HepG2 (cell line): ENCODE data around the gene MORN1. TPM values are rescaled to one million over a fixed set of nuclear protein-coding genes. Genes with fewer than 3 reads are reported as not detected.
A peak's percentile ranks its signal among the peaks of the same experiment; 100 is the strongest.

ENCODE experiments used
- CC2D1A ChIP-seq: sonication (generic); formaldehyde crosslinking; IDR thresholded peaks from 2 replicates; pipeline ENCODE4 v1.8.1; 2023; ENCODE audit warnings: mild to moderate bottlenecking, missing genetic modification reagents
- CREM ChIP-seq, 2 experiments: sonication (generic) in 1 of 2; formaldehyde crosslinking in 1 of 2; IDR thresholded peaks; 2 replicates each; pipeline versions ENCODE4 v1.4.0 to v1.6.1; 2016 to 2020; ENCODE audit warnings: antibody characterized with exemption in 1 of 2, mild to moderate bottlenecking in 1 of 2, missing genetic modification reagents in 1 of 2
- ELK4 ChIP-seq: sonication (generic); formaldehyde crosslinking; IDR thresholded peaks from 2 replicates; pipeline ENCODE4 v1.9.0; 2021; ENCODE audit warnings: missing genetic modification reagents, borderline replicate concordance
- GMEB1 ChIP-seq: sonication (generic); formaldehyde crosslinking; IDR thresholded peaks from 2 replicates; pipeline ENCODE4 v1.5.1; 2020; ENCODE audit warnings: missing genetic modification reagents, mild to moderate bottlenecking, borderline replicate concordance
- HOXA3 ChIP-seq: sonication (generic); formaldehyde crosslinking; IDR thresholded peaks from 2 replicates; pipeline ENCODE4 v1.5.0; 2020; ENCODE audit warnings: missing genetic modification reagents
- KDM2A ChIP-seq: sonication (generic); formaldehyde crosslinking; IDR thresholded peaks from 2 replicates; pipeline ENCODE4 v1.4.0; 2020; ENCODE audit warnings: low read depth, missing genetic modification reagents, borderline replicate concordance
- KLF12 ChIP-seq: sonication (generic); formaldehyde crosslinking; IDR thresholded peaks from 2 replicates; pipeline ENCODE4 v1.4.0; 2020; ENCODE audit warnings: missing genetic modification reagents, borderline replicate concordance
- MATR3 ChIP-seq: sonication (generic); formaldehyde crosslinking; IDR thresholded peaks from 2 replicates; pipeline ENCODE4 v1.4.0; 2020; ENCODE audit warnings: missing genetic modification reagents
- PAX8 ChIP-seq: sonication (generic); formaldehyde crosslinking; IDR thresholded peaks from 2 replicates; pipeline ENCODE4 v1.8.0; 2022; ENCODE audit warnings: mild to moderate bottlenecking, missing genetic modification reagents, borderline replicate concordance
- PHF8 ChIP-seq: sonication (generic); formaldehyde crosslinking; IDR thresholded peaks from 2 replicates; pipeline ENCODE4 v1.5.0; 2020; ENCODE audit warnings: missing genetic modification reagents
- POLR2AphosphoS5 ChIP-seq: IDR thresholded peaks from 2 replicates; pipeline ENCODE4 v1.6.1; 2012; ENCODE audit warnings: low read depth, low read length
- SAP130 ChIP-seq: IDR thresholded peaks from 2 replicates; pipeline ENCODE4 v1.6.1; 2016; ENCODE audit warnings: low read depth
- SP1 ChIP-seq, 2 experiments: fragments of 450-650 bp in 1 of 2; sonication (generic) in 1 of 2; formaldehyde crosslinking in 1 of 2; IDR thresholded peaks; 2 replicates each; pipeline versions ENCODE4 v1.4.0 to v1.6.1; 2016 to 2020; ENCODE audit warnings: missing genetic modification reagents in 1 of 2
- TRAFD1 ChIP-seq: sonication (generic); formaldehyde crosslinking; IDR thresholded peaks from 2 replicates; pipeline ENCODE4 v1.5.1; 2020; ENCODE audit warnings: missing genetic modification reagents, mild to moderate bottlenecking, borderline replicate concordance
- TSC22D2 ChIP-seq: sonication (generic); formaldehyde crosslinking; IDR thresholded peaks from 2 replicates; pipeline ENCODE4 v1.5.1; 2020; ENCODE audit warnings: missing genetic modification reagents, mild to moderate bottlenecking, borderline replicate concordance
- ZBTB44 ChIP-seq: sonication (generic); formaldehyde crosslinking; IDR thresholded peaks from 2 replicates; pipeline ENCODE4 v1.4.0; 2020; ENCODE audit warnings: missing genetic modification reagents
- ZFYVE20 ChIP-seq: sonication (generic); formaldehyde crosslinking; IDR thresholded peaks from 2 replicates; pipeline ENCODE4 v1.8.0; 2023; ENCODE audit warnings: low read depth, mild to moderate bottlenecking, moderate library complexity, missing genetic modification reagents, borderline replicate concordance
- ZNF574 ChIP-seq: sonication (generic); formaldehyde crosslinking; IDR thresholded peaks from 2 replicates; pipeline ENCODE4 v1.4.0; 2020; ENCODE audit warnings: missing genetic modification reagents
- ZNF619 ChIP-seq: sonication (generic); formaldehyde crosslinking; IDR thresholded peaks from 2 replicates; pipeline ENCODE4 v1.4.0; 2020; ENCODE audit warnings: mild to moderate bottlenecking, missing genetic modification reagents
- polyA plus RNA-seq, 8 experiments: library from polyadenylated mRNA; depleted of rRNA in 3 of 8; stranded (reverse) in 7 of 8; unstranded in 1 of 8; fragments of >200 nt; fragmentation: Illumina TruSeq in 4 of 8; extraction: Trizol in 4 of 8; gene quantifications; 2 replicates each; pipeline versions ENCODE4 v1.2.1 to v1.2.3, GENCODE V29; 2011 to 2016; ENCODE audit warnings: low read depth in 4 of 8, missing spikeins in 1 of 8, mixed read lengths in 1 of 8; ENCODE audit not compliant: insufficient read depth in 1 of 8
- total RNA-seq, 5 experiments: library from RNA; depleted of rRNA; stranded (reverse); fragments of >200 nt; fragmentation: Illumina TruSeq; extraction: Trizol; gene quantifications; 2 replicates each; pipeline ENCODE4 v1.2.3, GENCODE V29; 2016; ENCODE audit warnings: low read depth in 1 of 5

MORN1 gene
- total and polyA plus RNA-seq, 2 of the 13 experiments (the other 11 are each of a cell fraction or from before 2014, with no cell fraction given), result 3.1 to 6.5 TPM

- TF ChIP-seq ZFYVE20 (no peak), SAP130 (CRISPR knock-in tag) (peak; percentile 90), CREM (IDR thresholded peaks at IDR 0.05) (peak; percentile 89), CREM (CRISPR knock-in tag; IDR thresholded peaks at IDR 0.05) (peak; percentile 92), ZNF574 (peak; percentile 84; the same call in 1 of the 2 replicates), TRAFD1 (CRISPR knock-in tag) (no peak), TSC22D2 (no peak), POLR2AphosphoS5 (no peak), KLF12 (CRISPR knock-in tag) (peak; percentile 89; the same call in 1 of the 2 replicates), KDM2A (CRISPR knock-in tag) (0 out of 2 replicates have a peak, but pooled peaks have one; percentile 38), HOXA3 (peak; percentile 94), GMEB1 (CRISPR knock-in tag) (peak; percentile 98), ZNF619 (no peak), MATR3 (CRISPR knock-in tag) (0 out of 2 replicates have a peak, but pooled peaks have one; percentile 41), PAX8 (0 out of 2 replicates have a peak, but pooled peaks have one; percentile 3), ZBTB44 (no peak), CC2D1A (CRISPR knock-in tag) (no peak), ELK4 (no peak), PHF8 (CRISPR knock-in tag) (peak; percentile 12; the same call in 1 of the 2 replicates), SP1 (IDR thresholded peaks at IDR 0.05) (no peak), SP1 (CRISPR knock-in tag; IDR thresholded peaks at IDR 0.05) (peak; percentile 98)
Measured at GRCh38 chr1:2412395-2412772, 21.0 kb upstream of the MORN1 start, which contains the start of gene PEX10 (continued).
